Measurements from ENCODE around the gene SREBF1.

Gene SREBF1
- total RNA-seq: 75.0 reads per million, percentile 77 among the genes with 10 or more reads in this experiment

DNA sequence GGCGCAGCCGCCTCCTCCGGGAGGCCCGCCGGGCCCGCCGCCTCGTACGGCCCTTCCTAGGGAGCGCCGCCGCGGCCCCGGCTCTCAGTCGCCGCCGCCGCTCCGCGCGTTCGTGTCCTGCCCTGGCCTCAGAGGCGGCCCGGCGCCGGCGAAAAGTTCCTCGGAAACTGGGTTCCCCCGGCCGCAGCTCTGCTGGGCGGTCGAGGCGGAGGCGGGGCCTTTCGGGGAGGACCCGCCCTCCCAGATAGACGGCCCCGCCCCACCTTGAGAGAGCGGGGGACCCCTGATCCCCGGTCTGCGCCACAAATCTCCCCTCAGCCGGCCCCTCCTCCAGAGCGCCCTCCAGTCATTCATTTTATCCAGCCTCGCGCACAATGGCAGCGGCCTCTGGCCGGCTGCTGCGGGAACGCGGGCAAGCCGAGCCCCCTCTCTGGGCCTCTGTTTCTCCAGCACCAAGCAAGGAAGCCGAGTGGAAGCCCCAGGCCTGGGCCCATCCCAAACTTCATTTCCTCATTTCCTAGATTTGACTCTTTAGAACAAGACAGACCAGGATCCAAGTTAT, at the start of gene SREBF1:
Gene SREBF1, minus strand, starts transcription at position 169 of the 562 bp plus-strand sequence. CDS start 169 bp downstream, outside the sequence.
- DNase-seq: peak; percentile 45

DNA sequence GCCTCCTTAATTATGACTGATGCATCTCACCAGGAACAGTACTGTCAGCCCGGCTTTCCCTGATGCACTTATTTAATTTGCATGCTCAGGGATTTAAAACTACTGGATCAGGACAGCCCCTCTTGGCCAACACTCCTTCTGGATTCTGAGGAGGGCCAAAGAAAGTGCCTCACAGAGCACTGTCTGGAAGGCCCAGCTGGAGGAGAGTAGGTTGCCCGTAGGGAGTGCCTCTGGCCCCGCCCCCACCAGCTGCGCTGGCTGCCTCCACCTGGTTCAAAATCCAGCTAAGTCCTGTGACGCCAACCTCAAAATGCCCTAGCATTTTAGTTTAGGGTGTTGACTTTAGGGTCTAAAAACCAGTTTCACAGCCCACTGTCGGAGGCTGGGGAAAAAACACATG, 49.4 kb upstream of the SREBF1 start:
- no peak for DNase-seq

DNA sequence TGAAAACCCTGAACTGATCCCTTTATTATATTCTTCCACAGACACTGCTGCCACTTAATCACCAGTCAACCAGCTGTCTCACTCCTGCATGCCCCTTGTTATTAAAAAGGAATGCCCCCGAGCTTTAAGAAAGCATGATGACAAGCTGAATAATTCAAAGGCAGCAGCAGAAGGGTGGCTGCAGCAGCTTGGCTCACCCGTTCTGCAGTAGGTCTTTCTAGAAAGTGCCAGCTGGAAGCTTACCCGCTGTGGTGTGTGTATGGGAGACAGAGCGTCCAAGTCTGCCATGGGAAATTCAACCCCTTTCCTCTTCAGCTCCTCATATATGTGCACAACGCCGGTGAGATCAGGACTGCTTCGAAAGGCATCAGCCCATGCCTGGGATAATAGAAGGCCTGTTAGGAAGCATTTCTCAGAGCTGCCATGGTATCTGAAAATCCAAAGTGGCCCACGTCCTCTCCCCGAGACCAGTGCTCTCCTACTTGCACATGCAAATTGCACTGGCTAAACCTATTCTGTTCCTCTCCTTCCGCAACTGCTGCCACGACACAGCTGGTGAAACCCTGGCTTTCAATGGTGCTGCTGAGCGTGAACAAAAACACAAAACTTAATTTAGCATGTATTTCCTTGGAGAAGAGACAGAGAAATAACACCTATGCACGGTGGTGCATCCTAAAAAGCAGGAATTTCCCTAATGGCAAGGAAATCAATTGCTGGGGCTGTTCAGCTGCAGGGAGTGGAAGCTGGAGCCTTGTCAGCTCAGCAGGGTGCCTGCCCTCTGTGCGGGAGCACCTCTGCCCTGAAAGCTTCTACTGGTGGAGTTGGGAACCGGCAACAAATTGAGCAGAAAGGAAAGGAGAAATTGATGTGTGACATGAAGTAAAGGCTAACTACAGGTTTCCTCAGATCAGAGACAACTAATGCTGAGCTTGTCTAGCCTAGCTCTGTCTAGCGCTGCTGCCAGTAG, 47.9 kb upstream of the SREBF1 start:
- DNase-seq: no peak

GRCh38 chr17:17883801-17884200, 47.0 kb upstream of the SREBF1 start:
- DNase-seq: no peak

DNA sequence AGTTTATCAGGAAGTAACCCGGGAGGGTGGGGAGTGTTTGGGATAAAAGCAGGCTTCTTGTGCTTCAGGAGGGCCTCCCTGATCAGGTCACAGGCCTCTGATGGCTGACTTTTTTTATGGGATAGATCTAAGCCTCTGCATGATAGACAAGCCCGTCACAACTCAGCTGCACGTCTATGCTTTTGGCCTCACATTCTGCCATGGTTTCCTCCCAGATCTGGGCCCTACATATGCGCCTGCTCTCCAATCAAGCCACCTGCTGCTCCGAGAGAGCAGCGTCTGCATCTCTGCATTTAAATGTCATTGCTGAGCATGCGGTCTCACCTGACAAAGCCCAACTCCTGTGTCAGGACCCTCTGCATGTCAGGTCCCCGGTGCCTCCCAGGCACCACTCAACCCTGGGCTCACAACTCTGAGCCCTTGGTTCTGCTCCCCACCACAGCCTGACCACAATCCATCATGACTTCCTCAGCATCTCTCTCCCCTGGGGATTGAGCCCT, 45.3 kb upstream of the SREBF1 start:
- DNase-seq: no peak

- DNase-seq: no peak
Observed at GRCh38 chr17:17880577-17881196, 43.9 kb upstream of the SREBF1 start.

- no peak for DNase-seq
Observed at GRCh38 chr17:17877529-17878358, 41.0 kb upstream of the SREBF1 start.

DNA sequence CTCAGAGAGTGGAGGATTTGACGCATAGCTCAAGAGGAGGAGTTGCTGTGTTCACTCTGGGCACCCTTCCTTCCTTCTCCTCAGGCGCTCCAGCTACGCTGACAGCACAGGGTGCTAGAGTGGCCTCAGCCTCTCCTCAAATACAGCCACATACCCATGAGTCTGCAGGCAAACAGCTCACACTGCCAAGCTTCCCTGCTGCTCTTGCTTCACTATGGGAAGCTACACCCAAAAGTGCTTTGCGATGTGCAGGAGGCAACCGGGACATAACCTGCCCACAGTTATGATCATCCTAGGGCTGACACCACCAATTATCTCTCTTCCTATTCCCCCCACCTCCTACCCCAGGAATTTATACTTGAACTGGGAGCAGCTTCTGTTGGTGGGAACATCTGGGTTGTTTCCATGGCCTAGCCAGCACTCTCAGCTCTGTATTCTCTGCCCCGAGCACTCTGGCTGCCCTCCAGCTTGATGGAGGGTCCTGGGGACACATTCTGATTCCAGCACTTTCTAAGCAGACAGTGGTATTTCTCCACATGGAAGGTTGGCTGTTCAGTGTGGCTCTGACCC, 40.3 kb upstream of the SREBF1 start:
- no peak for DNase-seq

- no peak for DNase-seq
Observed at GRCh38 chr17:17874478-17874877, 37.7 kb upstream of the SREBF1 start.

DNA sequence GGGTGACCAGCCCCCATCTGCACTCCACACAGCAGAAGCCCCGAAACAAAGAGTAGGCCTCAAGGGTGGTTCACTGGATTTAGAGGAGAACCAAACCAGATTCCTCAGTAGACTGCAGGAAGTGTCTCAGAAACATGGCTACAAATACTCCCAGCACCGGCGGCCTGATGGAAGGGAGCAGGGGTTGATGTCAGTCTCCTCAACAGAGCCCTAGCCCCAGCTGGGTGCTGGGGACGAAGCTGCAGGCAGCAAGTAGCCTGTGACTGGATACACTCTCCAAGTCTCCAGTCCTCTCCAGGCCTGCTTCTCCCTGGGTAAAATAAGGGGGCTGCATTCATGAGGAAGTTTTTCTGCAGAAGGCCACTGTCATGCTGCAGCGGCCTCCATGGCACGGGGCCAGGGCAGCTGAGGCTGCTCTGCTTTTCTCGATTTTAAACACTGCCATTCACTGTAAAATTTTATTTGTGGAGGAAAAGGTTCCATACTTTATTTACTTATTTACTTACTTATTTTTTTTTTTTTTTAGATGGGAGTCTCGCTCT, 36.7 kb upstream of the SREBF1 start:
- no peak for DNase-seq

DNA sequence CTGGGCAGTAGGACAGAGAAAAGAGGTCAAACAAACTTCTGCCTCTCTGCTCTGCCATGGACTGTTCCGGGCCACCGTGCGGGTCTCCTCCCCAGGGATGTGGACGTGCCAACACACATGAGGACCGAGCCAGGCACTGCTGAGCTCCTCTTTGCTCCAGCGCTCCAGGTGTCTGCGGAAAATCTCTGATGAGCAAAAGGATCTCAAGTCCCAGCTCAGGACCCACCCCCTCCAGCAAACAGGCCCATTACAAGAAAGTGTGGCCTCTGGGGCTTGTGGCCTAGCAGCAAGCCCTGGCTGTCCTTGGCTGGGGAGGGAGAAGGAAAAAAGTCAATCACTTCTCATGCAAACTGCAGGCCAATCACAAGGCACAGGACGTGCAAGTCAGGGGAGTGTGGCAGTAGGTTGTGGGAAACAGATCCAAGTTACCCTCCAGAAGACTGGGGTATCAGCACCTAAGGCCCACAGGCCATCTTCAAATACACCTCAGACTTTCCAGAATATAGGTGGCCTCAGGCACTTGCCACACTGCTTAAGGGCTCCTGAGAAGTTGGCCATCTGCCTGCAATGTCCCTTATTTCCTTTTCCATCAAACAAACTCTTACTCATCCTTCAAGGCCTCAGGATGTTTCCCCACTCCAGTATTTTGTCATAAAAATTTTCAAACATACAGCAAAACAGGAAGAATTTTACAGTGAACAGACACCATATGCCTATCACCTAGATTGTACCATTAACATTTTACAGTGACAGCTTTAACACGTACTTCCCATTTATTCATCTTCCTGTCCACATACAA, 36.0 kb upstream of the SREBF1 start:
- DNase-seq: no peak

- DNase-seq: no peak
Observed at GRCh38 chr17:17871913-17872312, 35.1 kb upstream of the SREBF1 start.

- no peak for DNase-seq
Observed at GRCh38 chr17:17870247-17870646, 33.5 kb upstream of the SREBF1 start.

DNA sequence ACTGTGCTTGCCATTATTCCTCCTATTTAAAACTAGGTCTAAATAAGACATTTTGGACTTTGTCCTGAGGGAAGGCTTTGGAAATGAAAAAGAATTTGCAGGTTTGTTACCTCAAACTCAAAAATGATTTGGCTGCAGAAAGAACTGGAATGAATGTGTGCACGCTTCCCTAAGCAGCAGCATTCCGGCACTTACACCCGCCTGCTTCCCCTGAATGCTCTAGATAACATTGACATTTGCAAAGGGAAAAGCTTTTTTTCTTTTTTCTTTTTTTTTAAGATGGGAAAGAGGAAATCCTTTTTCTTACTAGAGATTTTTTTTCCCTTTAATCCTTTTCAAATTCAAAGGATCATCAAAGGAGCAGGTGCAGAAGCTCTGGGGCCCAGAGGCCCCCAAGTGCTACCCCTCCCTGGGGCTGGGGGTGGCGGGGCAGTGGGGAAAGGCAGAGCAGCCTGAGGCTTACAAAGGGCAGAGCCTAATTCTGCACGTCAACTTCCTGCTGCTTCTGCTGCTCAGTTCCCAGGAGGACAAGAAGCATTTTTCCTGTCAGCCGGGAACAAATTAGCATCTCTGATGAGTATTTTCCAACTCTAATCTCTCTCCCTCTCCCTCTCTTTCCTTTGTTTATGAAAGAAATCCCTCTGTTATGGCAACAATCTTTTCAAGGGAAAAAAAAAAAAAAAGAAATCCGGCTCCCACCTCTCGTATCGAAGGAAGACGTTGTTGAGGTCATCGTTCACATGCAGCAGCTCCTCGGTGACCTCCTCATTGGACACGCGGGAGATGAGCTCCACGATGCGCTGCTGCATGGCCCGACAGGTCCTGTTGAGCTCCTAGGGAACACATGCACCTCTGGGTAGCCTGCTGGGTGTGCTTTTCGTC, 32.1 kb upstream of the SREBF1 start:
- no peak for DNase-seq

GRCh38 chr17:17866897-17867296, 30.1 kb upstream of the SREBF1 start:
- DNase-seq: no peak

GRCh38 chr17:17866425-17866824, 29.6 kb upstream of the SREBF1 start:
- no peak for DNase-seq

GRCh38 chr17:17865035-17865434, 28.2 kb upstream of the SREBF1 start:
- no peak for DNase-seq

- DNase-seq: no peak
Observed at GRCh38 chr17:17860766-17861107, 24.0 kb upstream of the SREBF1 start.

DNA sequence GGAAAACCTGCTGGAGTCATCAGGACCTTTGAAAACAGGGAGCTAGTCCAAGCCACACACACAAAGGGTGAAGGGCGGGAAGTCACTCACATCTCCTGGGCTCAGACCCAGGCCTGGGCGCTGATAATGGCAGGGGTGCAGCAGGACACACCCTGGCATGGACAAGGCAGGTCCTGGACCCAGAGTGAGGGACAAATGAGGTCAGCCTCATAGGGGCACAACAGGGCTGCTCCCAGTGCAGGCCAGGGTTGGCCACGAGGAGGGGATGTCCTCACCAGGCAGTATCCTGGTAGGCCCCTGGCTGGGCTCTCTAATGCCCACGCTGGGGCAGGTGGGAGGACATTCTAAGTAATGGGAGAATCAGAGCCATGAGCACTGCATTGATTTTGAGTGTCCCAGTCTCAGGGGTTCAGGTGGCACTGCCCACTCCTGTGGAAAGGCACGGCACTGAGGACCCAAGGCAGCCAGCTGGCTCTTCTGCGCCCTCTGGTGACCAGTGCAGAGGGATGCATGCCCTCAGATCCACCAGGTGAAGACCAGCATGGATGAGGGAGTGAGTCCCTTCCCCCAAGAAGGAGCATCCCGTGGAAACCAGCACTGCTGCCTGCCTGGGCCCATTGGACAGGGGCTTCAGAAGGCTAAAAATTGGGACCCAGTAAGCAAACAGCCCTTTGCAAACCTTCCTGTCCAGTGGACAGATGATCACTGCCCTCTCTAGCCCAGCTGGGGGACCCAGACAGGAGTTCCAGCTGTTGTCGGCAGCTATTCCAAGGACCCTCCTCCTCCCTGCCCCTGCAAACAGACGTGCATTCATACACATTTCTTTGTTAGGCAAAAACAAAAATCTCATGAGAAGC, 23.4 kb upstream of the SREBF1 start:
- peak; percentile 70 for DNase-seq
